Testis (tissue), 3 donors: ENCODE results near the gene BACH2. TPM values are rescaled to one million over a fixed set of nuclear protein-coding genes. Genes with fewer than 3 reads are reported as not detected.
"Not testable (repeated sequence)": the region's sequence is repeated elsewhere in the genome, so short reads cannot be mapped to it uniquely, and the experiment has no call there.

Experiments
- DNase-seq: peaks from one replicate; pipeline ENCODE4 v3.0.0-alpha.2; 2019
- H3K27ac ChIP-seq, 2 donors: fragments of 200-600 bp; sonication (generic); one replicate each; pipeline ENCODE4 v1.5.1; 2019
- H3K27me3 ChIP-seq: fragments of 200-600 bp; sonication (generic); one replicate; pipeline ENCODE4 v1.5.1; 2019
- H3K36me3 ChIP-seq: fragments of 200-600 bp; sonication (generic); one replicate; pipeline ENCODE4 v1.5.1; 2017; ENCODE audit warnings: low read depth; ENCODE audit errors: missing control alignments
- H3K4me1 ChIP-seq: fragments of 200-600 bp; sonication (generic); one replicate; pipeline ENCODE4 v1.5.1; 2019
- H3K4me3 ChIP-seq, 2 donors: fragments of 200-600 bp; sonication (generic); one replicate each; pipeline ENCODE4 v1.5.1; 2017 to 2019
- H3K9me3 ChIP-seq: fragments of 200-600 bp; sonication (generic); one replicate; pipeline ENCODE4 v1.5.1; 2017
- CTCF ChIP-seq, 3 experiments: fragments of 450-650 bp in 2 of 3; fragments of 200-600 bp in 1 of 3; sonication (generic) in 1 of 3; IDR thresholded peaks; one replicate each; pipeline ENCODE4 v1.5.1; 2016 to 2019; ENCODE audit warnings: antibody characterized with exemption in 3 of 3, mild to moderate bottlenecking in 2 of 3, moderate library complexity in 1 of 3
- POLR2A ChIP-seq: fragments of 450-650 bp; IDR thresholded peaks from one replicate; pipeline ENCODE4 v1.6.1; 2017; ENCODE audit warnings: antibody characterized with exemption, mild to moderate bottlenecking, moderate library complexity
- WGBS, 2 donors: methylation state at CpG; one replicate each; pipeline ENCODE4 v1.1.5; 2018; 5-methylcytosine and 5-hydroxymethylcytosine counted together
- intact Hi-C: fragments of 100-400 bp; cut with DNase I; formaldehyde crosslinking; loops from one replicate; pipeline ENCODE4 v1.15.1; 2023; ENCODE audit warnings: low total_unique reads
- polyA plus RNA-seq: library from polyadenylated mRNA; stranded (reverse); fragments of 350-450 nt; fragmentation: Illumina TruSeq; extraction: RNeasy Lipid Tissue Mini Kit (QIAGEN cat#74804); gene quantifications from one replicate; pipeline ENCODE4 v1.2.3, GENCODE V29; 2014; ENCODE audit warnings: low read depth, low replicate concordance; ENCODE audit not compliant: insufficient read depth
- total RNA-seq, 2 donors: library from RNA; depleted of rRNA; stranded (reverse); fragments of >200 nt; gene quantifications; one replicate each; pipeline ENCODE4 v1.2.3, GENCODE V29; 2016

Gene BACH2
- total and polyA plus RNA-seq, 3 donors from 2014 or later = 5.0 to 8.3 (median 6.5) TPM

- no peaks in the 10 kb centered on the region for H3K4me1 ChIP-seq
- H3K4me3 ChIP-seq = no peak overlapping the region
- 88 to 89% methylated on average over 6 of the region's 6 CpGs for WGBS, 2 donors
- H3K9me3 ChIP-seq = no peaks in the 10 kb centered on the region
- TF ChIP-seq CTCF (IDR thresholded peaks at IDR 0.05) = no peak
- H3K36me3 ChIP-seq = no peaks in the 10 kb centered on the region
- intact Hi-C loops = no loop called here
- no peaks in the 10 kb centered on the region for H3K27me3 ChIP-seq
- no peak overlapping the region for H3K27ac ChIP-seq
- no peak for DNase-seq
Observed at GRCh38 chr6:89921197-89921596, 375.4 kb downstream of the BACH2 start.

- no peak for TF ChIP-seq POLR2A
- no peak for TF ChIP-seq CTCF (IDR thresholded peaks at IDR 0.05)
- intact Hi-C loops = no loop called here
- H3K27me3 ChIP-seq = no peaks in the 10 kb centered on the region
- H3K4me1 ChIP-seq = no peaks in the 10 kb centered on the region
- no peak for DNase-seq
- H3K27ac ChIP-seq = no peak overlapping the region
- H3K9me3 ChIP-seq = no peaks in the 10 kb centered on the region
- H3K4me3 ChIP-seq = no peak overlapping the region
- no peaks in the 10 kb centered on the region for H3K36me3 ChIP-seq
- 92% methylated on average over 3 of the region's 3 CpGs; no CpG with 5 or more reads in 1 of the 2 donors for WGBS, 2 donors
Observed at GRCh38 chr6:89917801-89918366, 378.8 kb downstream of the BACH2 start.

GRCh38 chr6:89917216-89917615 is 379.4 kb downstream of the BACH2 start:
- intact Hi-C loops = no loop called here
- Histone ChIP-seq H3K27me3 (no peaks in the 10 kb centered on the region), H3K4me3 (no peak overlapping the region), H3K9me3 (no peaks in the 10 kb centered on the region), H3K36me3 (no peaks in the 10 kb centered on the region), H3K4me1 (no peaks in the 10 kb centered on the region), H3K27ac (no peak overlapping the region)
- DNase-seq = no peak
- TF ChIP-seq POLR2A (no peak), CTCF (IDR thresholded peaks at IDR 0.05) (no peak)
- WGBS, 2 donors = 90 to 98% methylated on average over 4 of the region's 4 CpGs

GRCh38 chr6:89916136-89916920 is 380.3 kb downstream of the BACH2 start:
- Histone ChIP-seq H3K27me3 (no peaks in the 10 kb centered on the region), H3K9me3 (no peaks in the 10 kb centered on the region), H3K4me1 (no peaks in the 10 kb centered on the region), H3K27ac (no peak overlapping the region), H3K4me3 (no peak overlapping the region), H3K36me3 (no peaks in the 10 kb centered on the region)
- intact Hi-C loops = no loop called here
- TF ChIP-seq CTCF (IDR thresholded peaks at IDR 0.05) (no peak), POLR2A (no peak)
- 72 to 99% methylated on average over 3 of the region's 3 CpGs for WGBS, 2 donors
- DNase-seq = no peak

GRCh38 chr6:89910902-89911240 is 385.8 kb downstream of the BACH2 start:
- no peak for DNase-seq
- H3K36me3 ChIP-seq = no peaks in the 10 kb centered on the region
- H3K9me3 ChIP-seq = no peaks in the 10 kb centered on the region
- no peaks in the 10 kb centered on the region for H3K4me1 ChIP-seq
- no peak overlapping the region for H3K27ac ChIP-seq
- H3K4me3 ChIP-seq = no peak overlapping the region
- 36 to 64% methylated on average over 1 of the region's 1 CpG for WGBS, 2 donors
- TF ChIP-seq CTCF (IDR thresholded peaks at IDR 0.05) (no peak), POLR2A (no peak)
- no peaks in the 10 kb centered on the region for H3K27me3 ChIP-seq
- intact Hi-C loops = no loop called here

GRCh38 chr6:89910001-89910901 is 386.4 kb downstream of the BACH2 start:
- H3K9me3 ChIP-seq, H3K4me1 ChIP-seq, DNase-seq, H3K27me3 ChIP-seq, intact Hi-C loops, H3K4me3 ChIP-seq, H3K27ac ChIP-seq, H3K36me3 ChIP-seq: not testable (repeated sequence)
- WGBS, 2 donors = 73 to 74% methylated on average over 10 of the region's 10 CpGs
